ENCODE results near the gene TMEM120B.
"Not testable (repeated sequence)": the region's sequence is repeated elsewhere in the genome, so short reads cannot be mapped to it uniquely, and the experiment has no call there.

Gene TMEM120B

GRCh38 chr12:121776190-121777098 lies 63.9 kb downstream of the TMEM120B start:
- peak; percentile 95 for DNase-seq

- DNase-seq = no peak
These were observed 66.2 kb downstream of the TMEM120B start for GRCh38 chr12:121778567-121779421.

- DNase-seq = no peak
These were observed 66.9 kb downstream of the TMEM120B start for GRCh38 chr12:121779422-121779895.

- no peak for DNase-seq
These were observed 67.9 kb downstream of the TMEM120B start for GRCh38 chr12:121780429-121780828.

- DNase-seq = peak; percentile 30
These were observed 69.0 kb downstream of the TMEM120B start for GRCh38 chr12:121781484-121781997.

GRCh38 chr12:121781998-121782979 lies 69.7 kb downstream of the TMEM120B start:
- DNase-seq = peak; percentile 75

- no peak for DNase-seq
These were observed 71.2 kb downstream of the TMEM120B start for GRCh38 chr12:121783766-121784165.

GRCh38 chr12:121784460-121784859 lies 71.9 kb downstream of the TMEM120B start:
- no peak for DNase-seq

GRCh38 chr12:121786440-121786825 lies 73.9 kb downstream of the TMEM120B start:
- DNase-seq = peak; percentile 72

- DNase-seq = peak; percentile 46
These were observed 74.8 kb downstream of the TMEM120B start for GRCh38 chr12:121787063-121788025.

- DNase-seq = no peak
These were observed 75.7 kb downstream of the TMEM120B start for GRCh38 chr12:121788176-121788818.

- peak; percentile 56 for DNase-seq
These were observed 76.8 kb downstream of the TMEM120B start for GRCh38 chr12:121789233-121789781.

GRCh38 chr12:121789800-121790728 lies 77.5 kb downstream of the TMEM120B start:
- DNase-seq = peak; percentile 95

GRCh38 chr12:121790785-121791184 lies 78.2 kb downstream of the TMEM120B start:
- DNase-seq = not testable (repeated sequence)

- DNase-seq = peak; percentile 40
These were observed 79.4 kb downstream of the TMEM120B start for GRCh38 chr12:121791671-121792551.

- peak; percentile 75 for DNase-seq
These were observed 80.3 kb downstream of the TMEM120B start for GRCh38 chr12:121792607-121793439.

- peak; percentile 82 for DNase-seq
These were observed 80.9 kb downstream of the TMEM120B start, which contains the start of gene RHOF for GRCh38 chr12:121793440-121793837. Gene RHOF, minus strand, starts transcription at chr12:121793688. Its CDS starts 55 bp downstream, at chr12:121793633.
